ENCODE measurements around the gene ZFPM1. TPM values are rescaled to one million over a fixed set of nuclear protein-coding genes. Genes with fewer than 3 reads are reported as not detected.

The ZFPM1 gene
- total RNA-seq, 2 experiments from 2014 or later = 2.1 to 14.2 TPM

GRCh38 chr16:88458773-88459235, 5.7 kb downstream of the ZFPM1 start:
- no peak overlapping the region for H3K4me3 ChIP-seq (ENCODE audit: low read depth, low read length, poor library complexity, severe bottlenecking)
- intact Hi-C loops (cut with micrococcal nuclease; ENCODE audit: unreplicated experiment) = loop anchor here (10.0 kb wide), 1 partner anchor 206 kb away; the partner anchor contains the start of gene MVD
- H4K20me1 ChIP-seq (ENCODE audit: insufficient read depth, low read length) = no peaks in the 10 kb centered on the region; the same call in 1 of the 2 replicates
- no TSS peak for BruUV-seq (replicated peaks)
- H3K4me2 ChIP-seq (ENCODE audit: low read length) = no peak overlapping the region
- H3K4me1 ChIP-seq (ENCODE audit: insufficient read depth, low read length, poor library complexity, severe bottlenecking) = peaks cover 33% of the 10 kb centered on the region
- H3K79me2 ChIP-seq (ENCODE audit: insufficient read depth, low read depth, low read length) = peaks cover 11% of the 10 kb centered on the region; the same call in 1 of the 2 replicates
- no peak for TF ChIP-seq CTCF (conservative IDR thresholded peaks at IDR 0.05; ENCODE audit: low read length)
- no peak for TF ChIP-seq EZH2phosphoT487 (IDR thresholded peaks at IDR 0.05; ENCODE audit: borderline replicate concordance, low read depth, low read length)
- ChIA-PET CTCF (ENCODE audit: unreplicated experiment) (no interaction called here), POLR2A (no interaction called here)
- no peak overlapping the region for H2AFZ ChIP-seq (ENCODE audit: low read length)
- no peak for DNase-seq (ENCODE audit: low spot score)
- H3K9me2 ChIP-seq (ENCODE audit: insufficient read depth, low read length) = no peaks in the 10 kb centered on the region
- no peak overlapping the region for H3K27ac ChIP-seq (ENCODE audit: low read depth, low read length, poor library complexity, severe bottlenecking)
- no peaks in the 10 kb centered on the region for H3K36me3 ChIP-seq (ENCODE audit: insufficient read depth, low read length)
- no peaks in the 10 kb centered on the region for H3K9me3 ChIP-seq (ENCODE audit: low read length)

DNA sequence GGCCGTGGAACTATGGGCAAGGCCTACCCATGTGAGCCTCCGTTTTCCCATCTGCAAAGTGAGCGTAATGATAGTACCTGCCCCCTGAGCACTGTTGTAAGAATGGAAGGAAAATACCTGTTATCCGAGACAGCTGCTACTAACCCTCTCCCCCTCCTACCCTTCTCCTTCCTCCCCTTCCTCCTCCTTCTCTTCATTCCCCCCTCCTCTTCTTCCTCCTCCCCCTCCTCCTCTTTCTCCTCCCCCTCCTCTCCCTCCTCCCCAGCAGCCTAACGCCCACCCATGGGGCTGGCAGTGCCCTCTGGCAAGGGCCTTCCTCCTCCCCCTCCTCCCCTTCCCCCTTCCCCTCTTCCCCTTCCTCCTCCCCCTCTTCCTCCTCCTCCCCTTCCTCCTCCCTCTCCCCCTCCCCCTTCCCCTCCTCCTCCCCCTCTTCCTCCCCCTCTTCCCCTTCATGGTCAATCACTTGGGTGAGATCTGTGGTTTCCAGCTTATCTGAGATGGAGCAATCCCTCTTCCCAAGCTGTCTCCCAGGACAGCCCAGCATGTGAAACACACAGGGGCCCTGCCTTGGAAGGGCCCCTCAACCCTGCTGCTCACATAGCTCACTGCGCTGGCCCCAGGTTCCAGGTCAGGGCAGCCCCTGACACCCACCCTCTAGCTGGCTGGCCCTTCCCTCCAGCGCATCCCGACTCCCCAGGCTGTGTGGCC, 6.4 kb downstream of the ZFPM1 start:
- intact Hi-C loops (cut with micrococcal nuclease; ENCODE audit: unreplicated experiment) = loop anchor here (10.0 kb wide), 1 partner anchor 205 kb away; the partner anchor contains the start of gene MVD
- peaks cover 5% of the 10 kb centered on the region; the same call in 1 of the 2 replicates for H3K79me2 ChIP-seq (ENCODE audit: insufficient read depth, low read depth, low read length)
- no TSS peak for BruUV-seq (replicated peaks)
- no peaks in the 10 kb centered on the region for H3K36me3 ChIP-seq (ENCODE audit: insufficient read depth, low read length)
- TF ChIP-seq EZH2phosphoT487 (IDR thresholded peaks at IDR 0.05; ENCODE audit: borderline replicate concordance, low read depth, low read length) (no peak), CTCF (conservative IDR thresholded peaks at IDR 0.05; ENCODE audit: low read length) (no peak)
- no peak overlapping the region for H3K4me2 ChIP-seq (ENCODE audit: low read length)
- H3K9me3 ChIP-seq (ENCODE audit: low read length) = no peaks in the 10 kb centered on the region
- DNase-seq (ENCODE audit: low spot score) = no peak
- no peak overlapping the region for H3K4me3 ChIP-seq (ENCODE audit: low read depth, low read length, poor library complexity, severe bottlenecking)
- CTCF ChIA-PET (ENCODE audit: unreplicated experiment) = no interaction called here
- no peaks in the 10 kb centered on the region; the same call in 1 of the 2 replicates for H4K20me1 ChIP-seq (ENCODE audit: insufficient read depth, low read length)
- H3K4me1 ChIP-seq (ENCODE audit: insufficient read depth, low read length, poor library complexity, severe bottlenecking) = peaks cover 26% of the 10 kb centered on the region
- no peak overlapping the region for H2AFZ ChIP-seq (ENCODE audit: low read length)
- POLR2A ChIA-PET = no interaction called here
- H3K9me2 ChIP-seq (ENCODE audit: insufficient read depth, low read length) = no peaks in the 10 kb centered on the region
- no peak overlapping the region for H3K27ac ChIP-seq (ENCODE audit: low read depth, low read length, poor library complexity, severe bottlenecking)

Measured in OCI-LY7 (cell line).